Psoas muscle (tissue), 8 donors: ENCODE data around the gene C8A. TPM values are rescaled to one million over a fixed set of nuclear protein-coding genes. Genes with fewer than 3 reads are reported as not detected.

ENCODE experiments used
- ATAC-seq, 4 donors: fragments of 200-7000 bp; cut with Tn5 transposase; one replicate each; pipeline ENCODE4 v1.9.1; 2020; ENCODE audit warnings: moderate library complexity in 3 of 4, mild to moderate bottlenecking in 2 of 4
- DNase-seq, 2 donors: peaks; one replicate each; pipeline ENCODE4 v3.0.0-alpha.2; 2020
- H3K27ac ChIP-seq: fragments of 200-600 bp; one replicate; pipeline ENCODE4 v1.8.0; 2022
- H3K27me3 ChIP-seq, 3 donors: fragments of 200-600 bp in 1 of 3; one replicate each; pipeline versions ENCODE4 v1.6.1 to v1.8.0; 2013 to 2022; ENCODE audit warnings: low read length in 2 of 3, mild to moderate bottlenecking in 2 of 3, moderate library complexity in 1 of 3; ENCODE audit not compliant: insufficient read depth in 3 of 3
- H3K36me3 ChIP-seq, 2 donors: fragments of 200-600 bp in 1 of 2; one replicate each; pipeline versions ENCODE4 v1.6.1 to v1.8.0; 2013 to 2022; ENCODE audit warnings: low read depth in 1 of 2, mild to moderate bottlenecking in 1 of 2, moderate library complexity in 1 of 2; ENCODE audit not compliant: insufficient read depth in 1 of 2
- H3K4me1 ChIP-seq: fragments of 200-600 bp; one replicate; pipeline ENCODE4 v1.8.0; 2022
- H3K4me3 ChIP-seq: fragments of 200-600 bp; one replicate; pipeline ENCODE4 v1.8.0; 2022; ENCODE audit warnings: mild to moderate bottlenecking
- H3K9me3 ChIP-seq: fragments of 200-600 bp; one replicate; pipeline ENCODE4 v1.8.0; 2022
- CTCF ChIP-seq: fragments of 200-600 bp; IDR thresholded peaks from one replicate; pipeline ENCODE4 v1.8.0; 2022; ENCODE audit warnings: antibody characterized with exemption
- WGBS, 3 donors: extraction: QIAGEN DNeasy Blood & Tissue Kit; methylation state at CpG; one replicate each; pipeline versions ENCODE4 v1.1.6 to v1.1.7; 2013; 5-methylcytosine and 5-hydroxymethylcytosine counted together
- intact Hi-C, 2 donors: fragments of 100-400 bp; cut with DNase I; formaldehyde crosslinking; loops; one replicate each; pipeline versions ENCODE4 v1.11.0 to v1.14.2; 2022
- polyA plus RNA-seq, 3 donors: library from polyadenylated mRNA; stranded (reverse); fragments of 200-250 nt; gene quantifications; one replicate each; pipeline ENCODE4 v1.2.3, GENCODE V29; 2013
- total RNA-seq, 4 donors: library from RNA; stranded (reverse); fragmentation: NEBNext Ultra II Directional in 2 of 4; extraction: Animal tissue kit (Norgen Biotek cat#: 25700) in 2 of 4; gene quantifications; one replicate each; pipeline versions ENCODE4 v1.2.1 to v1.2.4, GENCODE V29; 2021 to 2023
- donor health status: healthy with polysubstance abuse.
- donor health status: DM: no; HTN: no; CAD: no; lungs with moderate emphysema.
- donor health status: Bipolar disorder and iron deficiency.
- donor health status: healthy.
- donor health status: DM: yes; HTN: yes; CAD: no.
- donor health status: DM: no; HTN: no; CAD: no.
- donor health status: DM: no; HTN: no; CAD: no.
- donor health status: DM: yes; HTN: yes; CAD: no.

Gene C8A
- total and polyA plus RNA-seq, 7 donors = not detected

GRCh38 chr1:56908619-56909221 lies 54.1 kb downstream of the C8A start:
- no peak for TF ChIP-seq CTCF
- WGBS, 3 donors = 77 to 96% (median 90%) methylated on average over 1 of the region's 1 CpG
- H3K36me3 ChIP-seq = no peaks in the 10 kb centered on the region
- ATAC-seq (no peak), DNase-seq (no peak)
- no peaks in the 10 kb centered on the region for H3K9me3 ChIP-seq
- H3K4me3 ChIP-seq = no peak overlapping the region
- no peak overlapping the region for H3K27ac ChIP-seq
- intact Hi-C loops = no loop called here
- H3K4me1 ChIP-seq = no peaks in the 10 kb centered on the region
- no peaks in the 10 kb centered on the region for H3K27me3 ChIP-seq

GRCh38 chr1:56910441-56910985 lies 55.9 kb downstream of the C8A start:
- TF ChIP-seq CTCF = no peak

GRCh38 chr1:56911098-56911938 lies 56.7 kb downstream of the C8A start:
- ATAC-seq (peak in 1 of 4 donors; percentile 53), DNase-seq (no peak)
- Histone ChIP-seq H3K36me3 (no peaks in the 10 kb centered on the region), H3K27me3 (no peaks in the 10 kb centered on the region), H3K9me3 (no peaks in the 10 kb centered on the region), H3K4me1 (no peaks in the 10 kb centered on the region), H3K27ac (no peak overlapping the region), H3K4me3 (no peak overlapping the region)
- intact Hi-C loops = no loop called here
- no peak for TF ChIP-seq CTCF
- WGBS, 3 donors = 56 to 70% (median 57%) methylated on average over 7 of the region's 7 CpGs

More at GRCh38 chr1:56910441-56910985, 55.9 kb downstream of the C8A start:
- ATAC-seq (peak in 1 of 4 donors; percentile 60), DNase-seq (no peak)
- no peaks in the 10 kb centered on the region for H3K4me1 ChIP-seq
- H3K27ac ChIP-seq = no peak overlapping the region
- no peak overlapping the region for H3K4me3 ChIP-seq
- WGBS, 3 donors = 27 to 55% (median 30%) methylated on average over 4 of the region's 4 CpGs
- H3K27me3 ChIP-seq = no peaks in the 10 kb centered on the region
- intact Hi-C loops = no loop called here
- no peaks in the 10 kb centered on the region for H3K36me3 ChIP-seq
- no peaks in the 10 kb centered on the region for H3K9me3 ChIP-seq

GRCh38 chr1:56912325-56912724 lies 57.7 kb downstream of the C8A start:
- H3K4me1 ChIP-seq = no peaks in the 10 kb centered on the region
- no peak overlapping the region for H3K4me3 ChIP-seq
- 87 to 89% (median 88%) methylated on average over 12 of the region's 12 CpGs for WGBS, 3 donors
- no peak for DNase-seq
- H3K27ac ChIP-seq = no peak overlapping the region
- H3K27me3 ChIP-seq = no peaks in the 10 kb centered on the region
- no peak for TF ChIP-seq CTCF
- no peaks in the 10 kb centered on the region for H3K36me3 ChIP-seq
- H3K9me3 ChIP-seq = no peaks in the 10 kb centered on the region
- ATAC-seq = no peak
- intact Hi-C loops = no loop called here
